NT2/D1 (cell line): Measurements from ENCODE around the gene NLGN4X.

Experiments used
- SUZ12 ChIP-seq: IDR thresholded peaks from 2 replicates; pipeline ENCODE4 v1.6.1; 2011; ENCODE audit not compliant: insufficient read length, insufficient read depth; ENCODE audit errors: extremely low read depth
- YY1 ChIP-seq: IDR thresholded peaks from 2 replicates; pipeline ENCODE4 v1.6.1; 2011; ENCODE audit not compliant: insufficient read length, insufficient read depth
- ZNF274 ChIP-seq: IDR thresholded peaks from 2 replicates; pipeline ENCODE4 v1.6.1; 2011; ENCODE audit warnings: mild to moderate bottlenecking, low read depth, low read length

DNA sequence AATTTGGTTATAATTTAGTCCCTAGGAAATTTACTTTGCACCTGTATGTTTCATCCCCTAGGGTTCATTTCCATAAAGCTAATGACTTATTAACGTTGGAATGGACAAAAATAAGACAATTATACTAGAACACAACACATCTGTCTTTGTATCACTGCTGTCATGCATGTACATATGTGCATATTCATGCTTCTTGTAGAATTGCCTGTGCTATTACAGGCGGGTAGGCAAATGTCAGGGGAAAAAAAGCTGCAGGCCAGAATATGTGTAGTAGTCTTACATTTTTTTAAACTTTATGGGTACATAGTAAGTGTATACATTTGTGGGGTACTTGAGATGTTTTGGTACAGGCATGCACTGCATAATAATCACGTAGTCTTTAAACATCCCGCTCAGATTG is 209.6 kb downstream of the NLGN4X start:
- TF ChIP-seq YY1 = no peak
- no peak for TF ChIP-seq ZNF274
- TF ChIP-seq SUZ12 = no peak
